Right renal cortex interstitium (tissue), 3 donors: Measurements from ENCODE around the gene CEP250. TPM values are rescaled to one million over a fixed set of nuclear protein-coding genes. Genes with fewer than 3 reads are reported as not detected.
"Not testable (repeated sequence)": the region's sequence is repeated elsewhere in the genome, so short reads cannot be mapped to it uniquely, and the experiment has no call there.

Experiments used
- DNase-seq, 3 donors: peaks; one replicate each; pipeline ENCODE4 v3.0.0-alpha.2; 2013; ENCODE audit warnings: low read depth in 3 of 3, low spot score in 2 of 3
- polyA plus RNA-seq, 3 donors: library from polyadenylated mRNA; unstranded; fragments of 120-200 nt; gene quantifications; one replicate each; pipeline ENCODE4 v1.2.1, GENCODE V29; 2013; ENCODE audit not compliant: insufficient read length in 3 of 3

The CEP250 gene
- polyA plus RNA-seq, 3 donors = 48.1 to 53.9 (median 51.4) TPM

DNA sequence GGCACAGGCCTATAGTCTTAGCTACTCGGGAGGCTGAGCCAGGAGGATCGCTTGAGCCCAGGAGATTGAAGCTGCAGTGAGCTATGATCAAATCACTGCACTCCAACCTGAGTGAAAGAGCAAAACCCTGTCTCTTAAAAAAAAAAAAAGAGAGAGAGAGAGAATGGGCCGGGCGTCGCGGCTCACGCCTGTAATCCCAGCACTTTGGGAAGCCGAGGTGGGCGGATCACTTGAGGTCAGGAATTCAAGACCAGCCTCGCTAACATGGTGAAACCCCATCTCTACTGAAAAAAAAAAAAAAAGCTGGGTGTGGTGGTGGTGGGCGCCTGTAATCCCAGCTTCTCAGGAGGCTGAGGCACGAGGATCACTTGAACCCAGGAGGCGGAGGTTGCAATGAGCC is 5.5 kb upstream of the CEP250 start:
- not testable (repeated sequence) for DNase-seq

DNA sequence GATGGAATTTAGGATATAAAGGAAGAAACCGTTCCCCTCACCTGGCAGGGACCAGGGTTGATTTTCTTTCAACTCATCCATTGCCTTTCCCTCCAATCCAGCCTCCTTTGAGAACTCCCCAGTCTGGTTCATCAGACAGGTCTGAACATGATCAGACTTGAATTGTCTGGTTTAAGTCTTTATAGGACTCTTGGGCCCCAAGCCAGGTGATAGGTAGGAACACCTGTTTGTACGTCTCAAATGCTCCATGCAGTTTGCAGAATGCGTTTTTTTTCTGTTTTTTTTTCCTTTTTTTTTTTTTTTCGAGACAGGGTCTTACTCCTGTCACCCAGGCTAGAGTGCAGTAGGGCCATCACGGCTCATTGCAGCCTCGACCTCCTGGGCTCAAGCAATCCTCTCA is 4.1 kb upstream of the CEP250 start:
- no peak for DNase-seq

DNA sequence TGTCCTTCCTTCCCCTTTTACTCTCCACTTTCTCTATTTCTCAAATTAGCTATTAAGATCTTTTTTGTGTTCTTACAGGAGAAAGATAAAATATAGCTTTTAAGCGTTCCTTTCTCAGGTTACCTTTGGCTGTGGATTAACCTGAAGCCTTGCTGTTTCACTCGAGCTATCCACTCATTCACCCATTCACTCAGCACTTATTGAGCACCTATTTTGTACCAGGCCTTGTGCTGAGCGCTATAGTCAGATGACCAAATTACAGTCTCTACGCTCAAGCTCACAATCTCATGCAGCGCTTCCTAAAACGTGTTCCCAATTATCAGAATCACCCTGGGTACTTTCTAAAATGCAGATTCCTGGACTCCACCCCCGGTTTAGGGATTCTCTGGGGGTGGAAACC is 1.8 kb upstream of the CEP250 start:
- DNase-seq = no peak

GRCh38 chr20:35456700-35457099 is 1.3 kb downstream of the CEP250 start:
- DNase-seq = not testable (repeated sequence)

DNA sequence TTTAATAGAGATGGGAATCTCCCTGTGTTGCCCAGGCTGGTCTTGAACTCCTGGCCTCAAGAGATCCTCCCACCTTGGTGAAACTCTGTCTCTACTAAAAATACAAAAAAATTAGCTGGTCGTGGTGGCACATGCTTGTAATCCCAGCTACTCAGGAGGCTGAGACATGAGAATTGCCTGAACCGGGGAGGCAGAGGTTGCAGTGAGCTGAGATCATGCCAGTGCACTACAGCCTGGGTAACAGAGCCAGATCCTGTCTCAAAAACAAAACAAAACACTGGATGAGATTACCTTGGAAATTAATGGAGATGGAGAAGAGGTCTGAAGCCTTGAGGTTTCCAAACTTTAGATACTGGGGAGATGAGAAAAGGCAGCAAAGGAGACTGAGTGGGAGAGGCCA is 2.1 kb downstream of the CEP250 start:
- not testable (repeated sequence) for DNase-seq

- no peak for DNase-seq
Observed at GRCh38 chr20:35458388-35458787, 3.0 kb downstream of the CEP250 start.

- DNase-seq = no peak
Observed at GRCh38 chr20:35461620-35462019, 6.2 kb downstream of the CEP250 start.

GRCh38 chr20:35462351-35462750 is 7.0 kb downstream of the CEP250 start:
- no peak for DNase-seq

GRCh38 chr20:35463455-35464300 is 8.3 kb downstream of the CEP250 start:
- DNase-seq = peak in 2 of 3 donors; percentile 51 to 60

- no peak for DNase-seq
Observed at GRCh38 chr20:35465976-35466375, 10.6 kb downstream of the CEP250 start.

- no peak for DNase-seq
Observed at GRCh38 chr20:35466856-35467255, 11.5 kb downstream of the CEP250 start.

DNA sequence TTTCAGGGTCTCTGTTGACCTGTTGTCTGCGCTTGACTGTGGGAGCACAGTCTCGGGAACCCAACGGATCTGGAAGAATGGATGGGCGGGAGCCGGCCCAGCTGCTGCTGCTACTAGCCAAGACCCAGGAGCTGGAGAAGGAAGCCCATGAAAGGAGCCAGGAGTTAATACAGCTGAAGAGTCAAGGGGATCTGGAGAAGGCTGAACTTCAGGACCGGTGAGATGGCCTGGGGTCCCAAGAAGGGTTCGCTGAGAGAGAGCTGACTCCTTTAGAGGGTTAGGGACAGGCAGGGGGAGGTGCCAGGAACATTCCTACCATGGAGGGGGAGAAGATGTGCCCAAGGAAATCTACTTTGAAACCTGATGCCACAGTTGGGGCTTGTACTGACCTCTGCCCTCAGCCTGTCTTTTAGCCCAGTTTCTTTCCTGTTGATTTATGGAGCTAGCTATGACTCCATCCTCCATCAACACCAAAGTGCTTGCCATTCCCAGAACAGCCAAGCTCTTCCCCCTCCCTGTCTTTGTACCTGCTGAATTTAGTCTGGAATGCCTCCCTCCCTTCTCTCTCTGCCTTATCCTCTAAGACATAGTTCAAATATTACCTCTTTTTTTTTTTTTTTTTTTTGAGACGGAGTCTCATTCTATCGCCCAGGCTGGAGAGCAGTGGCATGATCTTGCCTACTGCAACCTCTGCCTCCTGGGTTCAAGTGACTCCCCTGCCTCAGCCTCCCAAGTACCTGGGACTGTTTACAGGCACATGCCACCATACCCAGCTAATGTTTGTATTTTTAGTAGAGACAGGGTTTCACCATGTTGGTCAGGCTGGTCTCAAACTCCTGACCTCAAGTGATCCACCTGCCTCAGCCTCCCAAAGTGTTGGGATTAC is 12.2 kb downstream of the CEP250 start:
- DNase-seq = peak; percentile 52 to 71 (median 58)

GRCh38 chr20:35468671-35469334 is 13.4 kb downstream of the CEP250 start:
- DNase-seq = no peak

GRCh38 chr20:35472209-35472608 is 16.8 kb downstream of the CEP250 start:
- no peak for DNase-seq

- DNase-seq = no peak
Observed at GRCh38 chr20:35473684-35474083, 18.3 kb downstream of the CEP250 start.

GRCh38 chr20:35474303-35474871 is 19.0 kb downstream of the CEP250 start:
- no peak for DNase-seq

DNA sequence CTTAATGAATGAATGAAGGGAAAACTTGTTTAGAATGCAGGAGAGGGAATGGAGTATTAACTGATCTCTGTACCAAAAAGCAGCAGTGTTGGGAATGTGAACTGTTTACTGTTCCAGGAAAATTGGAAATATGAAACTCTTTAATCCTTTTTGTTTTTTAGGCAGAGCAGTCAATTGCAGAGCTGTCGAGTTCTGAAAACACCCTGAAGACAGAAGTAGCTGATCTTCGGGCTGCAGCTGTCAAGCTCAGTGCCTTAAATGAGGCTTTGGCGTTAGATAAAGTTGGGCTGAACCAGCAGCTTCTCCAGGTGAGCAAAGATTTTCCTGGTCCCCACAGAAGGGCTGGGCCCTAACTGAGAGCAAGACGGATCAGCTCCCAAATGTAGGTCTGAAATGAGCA is 20.9 kb downstream of the CEP250 start:
- DNase-seq = no peak

GRCh38 chr20:35478804-35479472 is 23.5 kb downstream of the CEP250 start:
- DNase-seq = no peak

- no peak for DNase-seq
Observed at GRCh38 chr20:35479798-35480197, 24.4 kb downstream of the CEP250 start.

- no peak for DNase-seq
Observed at GRCh38 chr20:35487479-35487878, 32.1 kb downstream of the CEP250 start.
